OCI-LY7 (cell line): Measurements from ENCODE around the gene OMA1.

ENCODE experiments used
- CTCF ChIP-seq: fragments of 200-600 bp; sonication (generic); conservative IDR thresholded peaks from 2 replicates; pipeline ENCODE4 v1.5.1; 2014; ENCODE audit warnings: mild to moderate bottlenecking, antibody characterized with exemption, low read length, moderate library complexity, mixed read lengths
- EZH2phosphoT487 ChIP-seq: fragments of 200-600 bp; sonication (generic); IDR thresholded peaks from 2 replicates; pipeline ENCODE4 v1.6.1; 2018; ENCODE audit warnings: low read depth, borderline replicate concordance, mild to moderate bottlenecking, mixed run types, antibody characterized with exemption, low read length, moderate library complexity, mixed read lengths

DNA sequence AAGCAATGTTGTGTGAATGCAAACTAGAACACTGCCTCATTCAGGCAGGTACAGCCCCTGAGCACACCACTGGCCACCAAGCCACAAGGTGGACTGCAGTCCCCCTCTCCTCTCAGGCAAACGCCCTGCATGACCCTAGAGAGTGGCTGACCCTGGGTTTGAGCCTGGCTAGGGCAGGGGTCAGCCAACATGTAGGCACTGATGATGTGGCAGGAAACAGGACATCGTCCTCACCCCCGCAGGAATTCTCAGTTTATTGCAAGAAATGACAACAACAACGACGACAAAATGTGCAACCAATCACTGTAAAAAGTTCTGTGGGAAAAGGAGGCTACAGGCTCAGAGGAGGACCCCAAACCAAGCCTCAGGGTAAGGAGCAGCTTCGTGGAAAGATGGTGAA, 81.3 kb downstream of the OMA1 start:
- no peak for TF ChIP-seq CTCF
- no peak for TF ChIP-seq EZH2phosphoT487
